ENCODE results near the gene NUP214.

Gene NUP214

GRCh38 chr9:131092548-131093440, 32.6 kb upstream of the NUP214 start:
- Histone ChIP-seq H3K9me2 (replicated peaks; ENCODE audit: control insufficient read depth, low read length) (no peaks in the 10 kb centered on the region), H3K4me3 (ENCODE audit: low read length) (no peak overlapping the region), H3K36me3 (ENCODE audit: control insufficient read depth, low read length) (no peaks in the 10 kb centered on the region), H3K27me3 (ENCODE audit: control insufficient read depth, low read length) (peaks cover 23% of the 10 kb centered on the region), H3F3A (ENCODE audit: control insufficient read depth, insufficient read depth) (no peaks in the 10 kb centered on the region), H3K79me2 (ENCODE audit: control insufficient read depth, low read length) (no peaks in the 10 kb centered on the region), H4K20me1 (ENCODE audit: control insufficient read depth, insufficient read depth, low read depth, low read length) (no peaks in the 10 kb centered on the region), H3K9me3 (ENCODE audit: control insufficient read depth, insufficient read depth, low read length) (no peaks in the 10 kb centered on the region), H3K4me1 (ENCODE audit: control insufficient read depth, low read length) (no peaks in the 10 kb centered on the region), H3K4me2 (ENCODE audit: low read length) (no peak overlapping the region), H3K27ac (ENCODE audit: low read depth, low read length) (no peak overlapping the region)
- TF ChIP-seq CTCF (IDR thresholded peaks at IDR 0.05; ENCODE audit: low read depth, low read length, poor library complexity, severe bottlenecking): no peak
- TF ChIP-seq EZH2phosphoT487 (IDR thresholded peaks at IDR 0.05; ENCODE audit: borderline replicate concordance, low read length): no peak

GRCh38 chr9:131094015-131094414, 31.4 kb upstream of the NUP214 start:
- no peaks in the 10 kb centered on the region for H3K9me3 ChIP-seq (ENCODE audit: control insufficient read depth, insufficient read depth, low read length)
- H3K36me3 ChIP-seq (ENCODE audit: control insufficient read depth, low read length): no peaks in the 10 kb centered on the region
- no peak overlapping the region for H3K4me3 ChIP-seq (ENCODE audit: low read length)
- H3K9me2 ChIP-seq (replicated peaks; ENCODE audit: control insufficient read depth, low read length): no peaks in the 10 kb centered on the region
- H3K27me3 ChIP-seq (ENCODE audit: control insufficient read depth, low read length): peaks cover 30% of the 10 kb centered on the region
- no peaks in the 10 kb centered on the region for H3F3A ChIP-seq (ENCODE audit: control insufficient read depth, insufficient read depth)
- H3K79me2 ChIP-seq (ENCODE audit: control insufficient read depth, low read length): no peaks in the 10 kb centered on the region
- H3K4me2 ChIP-seq (ENCODE audit: low read length): no peak overlapping the region
- H3K4me1 ChIP-seq (ENCODE audit: control insufficient read depth, low read length): no peaks in the 10 kb centered on the region
- H4K20me1 ChIP-seq (ENCODE audit: control insufficient read depth, insufficient read depth, low read depth, low read length): no peaks in the 10 kb centered on the region
- TF ChIP-seq EZH2phosphoT487 (IDR thresholded peaks at IDR 0.05; ENCODE audit: borderline replicate concordance, low read length) (no peak), CTCF (IDR thresholded peaks at IDR 0.05; ENCODE audit: low read depth, low read length, poor library complexity, severe bottlenecking) (no peak)
- H3K27ac ChIP-seq (ENCODE audit: low read depth, low read length): no peak overlapping the region

GRCh38 chr9:131094622-131095021, 30.8 kb upstream of the NUP214 start:
- H3K4me2 ChIP-seq (ENCODE audit: low read length): no peak overlapping the region
- H3K27ac ChIP-seq (ENCODE audit: low read depth, low read length): no peak overlapping the region
- no peaks in the 10 kb centered on the region for H3K36me3 ChIP-seq (ENCODE audit: control insufficient read depth, low read length)
- no peak overlapping the region for H3K4me3 ChIP-seq (ENCODE audit: low read length)
- H3K79me2 ChIP-seq (ENCODE audit: control insufficient read depth, low read length): no peaks in the 10 kb centered on the region
- no peak for TF ChIP-seq CTCF (IDR thresholded peaks at IDR 0.05; ENCODE audit: low read depth, low read length, poor library complexity, severe bottlenecking)
- no peak for TF ChIP-seq EZH2phosphoT487 (IDR thresholded peaks at IDR 0.05; ENCODE audit: borderline replicate concordance, low read length)
- no peaks in the 10 kb centered on the region for H3K4me1 ChIP-seq (ENCODE audit: control insufficient read depth, low read length)
- H4K20me1 ChIP-seq (ENCODE audit: control insufficient read depth, insufficient read depth, low read depth, low read length): no peaks in the 10 kb centered on the region
- H3F3A ChIP-seq (ENCODE audit: control insufficient read depth, insufficient read depth): no peaks in the 10 kb centered on the region
- H3K27me3 ChIP-seq (ENCODE audit: control insufficient read depth, low read length): peaks cover 31% of the 10 kb centered on the region
- H3K9me3 ChIP-seq (ENCODE audit: control insufficient read depth, insufficient read depth, low read length): no peaks in the 10 kb centered on the region
- no peaks in the 10 kb centered on the region for H3K9me2 ChIP-seq (replicated peaks; ENCODE audit: control insufficient read depth, low read length)
